Measurements from ENCODE around the gene NFIA. TPM values are rescaled to one million over a fixed set of nuclear protein-coding genes. Genes with fewer than 3 reads are reported as not detected.

Gene NFIA
- total and polyA plus RNA-seq, 10 of the 15 experiments (the other 5 are each of a cell fraction or from before 2014, with no cell fraction given) = 0.10 to 0.16 TPM; not detected in 8

DNA sequence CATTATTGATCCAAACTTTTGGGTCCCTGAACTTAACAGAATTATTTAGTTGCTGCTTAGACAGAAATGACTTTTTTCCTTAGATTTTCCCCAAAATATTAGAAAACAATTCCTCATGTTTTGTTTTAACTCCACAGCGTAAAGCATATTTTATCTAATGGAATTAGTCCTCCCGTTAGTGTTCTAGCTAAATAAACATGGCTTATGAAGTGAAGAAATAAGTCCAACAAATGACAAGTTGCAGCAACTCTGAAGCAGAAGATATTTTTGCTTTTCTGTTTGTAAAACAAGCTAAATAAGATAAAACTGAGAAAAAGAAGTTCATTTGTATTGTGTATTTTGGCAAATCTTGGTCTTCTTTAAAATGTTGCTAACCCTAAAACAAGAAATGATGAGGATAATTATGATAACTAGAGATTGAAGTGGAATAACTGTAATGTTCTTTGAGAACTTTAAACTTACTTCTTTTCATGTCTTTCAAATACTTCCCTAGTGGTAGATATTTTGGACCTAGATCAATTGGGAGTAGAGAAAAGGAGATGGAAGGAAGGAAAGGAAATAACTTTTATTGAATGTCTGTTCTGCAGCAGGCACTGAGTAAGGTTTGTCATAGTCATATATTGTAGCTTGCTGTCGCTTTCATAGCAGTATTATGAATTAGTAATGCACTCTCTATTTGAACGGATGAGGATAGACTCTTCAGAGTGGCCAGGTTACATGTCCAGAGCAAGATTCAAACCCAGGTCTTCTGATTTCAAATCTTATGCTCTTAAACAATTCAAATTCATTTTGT lies 12.5 kb downstream of the NFIA start:
- ChIA-PET POLR2A (no interaction called here), CTCF (no interaction called here), SMC1A (ENCODE audit: uncharacterized antibody, unreplicated experiment) (interaction anchor here (1.1 kb wide), 1 partner anchor 41 kb away, joined by 3 read pairs; no protein-coding TSS in a partner anchor), RAD21 (ENCODE audit: unreplicated experiment) (no interaction called here)
- Histone ChIP-seq H3K4me3 (no peak overlapping the region), H4K20me1 (ENCODE audit: control insufficient read depth, insufficient read depth) (no peaks in the 10 kb centered on the region), H3K79me2 (ENCODE audit: control insufficient read depth, insufficient read depth, low read length) (no peaks in the 10 kb centered on the region), H3K27ac (ENCODE audit: control insufficient read depth, insufficient read depth) (no peak overlapping the region), H3K9me3 (replicated peaks; ENCODE audit: control insufficient read depth, insufficient read depth, low read length) (no peaks in the 10 kb centered on the region), H3K4me1 (ENCODE audit: control insufficient read depth, insufficient read depth, low read length) (no peaks in the 10 kb centered on the region), H3K36me3 (ENCODE audit: control insufficient read depth in 2 of 2, insufficient read depth in 2 of 2, low read length in 1 of 2) (no peaks in the 10 kb centered on the region), H3K27me3 (replicated peaks in 1 of 2; ENCODE audit: control insufficient read depth in 2 of 2, insufficient read depth in 2 of 2, low read length in 1 of 2) (peaks cover 0 to 5% of the 10 kb centered on the region in 2 experiments; a peak in 1 of 4 replicates), H3K4me2 (ENCODE audit: control insufficient read depth, insufficient read depth) (no peak overlapping the region), H2AFZ (ENCODE audit: control insufficient read depth, low read depth, low read length) (no peak overlapping the region), H3K9ac (ENCODE audit: control insufficient read depth, insufficient read depth, low read length) (no peak overlapping the region)
- intact Hi-C loops (cut with micrococcal nuclease; ENCODE audit: unreplicated experiment) (no loop called here), in situ Hi-C loops (cut with MboI) (no loop called here)
- TF ChIP-seq ZNF207 (IDR thresholded peaks at IDR 0.05; ENCODE audit: borderline replicate concordance) (no peak), DPF2 (IDR thresholded peaks at IDR 0.05) (no peak), RBBP5 (conservative IDR thresholded peaks at IDR 0.05) (no peak), SMAD5 (IDR thresholded peaks at IDR 0.05; ENCODE audit: low read depth) (no peak), SIX5 (IDR thresholded peaks at IDR 0.05; ENCODE audit: low read depth, low read length, severe bottlenecking) (no peak), IKZF1 (conservative IDR thresholded peaks at IDR 0.05) (no peak)
- TF ChIP-seq, protein P1, sequence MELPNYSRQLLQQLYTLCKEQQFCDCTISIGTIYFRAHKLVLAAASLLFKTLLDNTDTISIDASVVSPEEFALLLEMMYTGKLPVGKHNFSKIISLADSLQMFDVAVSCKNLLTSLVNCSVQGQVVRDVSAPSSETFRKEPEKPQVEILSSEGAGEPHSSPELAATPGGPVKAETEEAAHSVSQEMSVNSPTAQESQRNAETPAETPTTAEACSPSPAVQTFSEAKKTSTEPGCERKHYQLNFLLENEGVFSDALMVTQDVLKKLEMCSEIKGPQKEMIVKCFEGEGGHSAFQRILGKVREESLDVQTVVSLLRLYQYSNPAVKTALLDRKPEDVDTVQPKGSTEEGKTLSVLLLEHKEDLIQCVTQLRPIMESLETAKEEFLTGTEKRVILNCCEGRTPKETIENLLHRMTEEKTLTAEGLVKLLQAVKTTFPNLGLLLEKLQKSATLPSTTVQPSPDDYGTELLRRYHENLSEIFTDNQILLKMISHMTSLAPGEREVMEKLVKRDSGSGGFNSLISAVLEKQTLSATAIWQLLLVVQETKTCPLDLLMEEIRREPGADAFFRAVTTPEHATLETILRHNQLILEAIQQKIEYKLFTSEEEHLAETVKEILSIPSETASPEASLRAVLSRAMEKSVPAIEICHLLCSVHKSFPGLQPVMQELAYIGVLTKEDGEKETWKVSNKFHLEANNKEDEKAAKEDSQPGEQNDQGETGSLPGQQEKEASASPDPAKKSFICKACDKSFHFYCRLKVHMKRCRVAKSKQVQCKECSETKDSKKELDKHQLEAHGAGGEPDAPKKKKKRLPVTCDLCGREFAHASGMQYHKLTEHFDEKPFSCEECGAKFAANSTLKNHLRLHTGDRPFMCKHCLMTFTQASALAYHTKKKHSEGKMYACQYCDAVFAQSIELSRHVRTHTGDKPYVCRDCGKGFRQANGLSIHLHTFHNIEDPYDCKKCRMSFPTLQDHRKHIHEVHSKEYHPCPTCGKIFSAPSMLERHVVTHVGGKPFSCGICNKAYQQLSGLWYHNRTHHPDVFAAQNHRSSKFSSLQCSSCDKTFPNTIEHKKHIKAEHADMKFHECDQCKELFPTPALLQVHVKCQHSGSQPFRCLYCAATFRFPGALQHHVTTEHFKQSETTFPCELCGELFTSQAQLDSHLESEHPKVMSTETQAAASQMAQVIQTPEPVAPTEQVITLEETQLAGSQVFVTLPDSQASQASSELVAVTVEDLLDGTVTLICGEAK (IDR thresholded peaks at IDR 0.05; ENCODE audit: borderline replicate concordance) = no peak
- TF ChIP-seq, protein P2, sequence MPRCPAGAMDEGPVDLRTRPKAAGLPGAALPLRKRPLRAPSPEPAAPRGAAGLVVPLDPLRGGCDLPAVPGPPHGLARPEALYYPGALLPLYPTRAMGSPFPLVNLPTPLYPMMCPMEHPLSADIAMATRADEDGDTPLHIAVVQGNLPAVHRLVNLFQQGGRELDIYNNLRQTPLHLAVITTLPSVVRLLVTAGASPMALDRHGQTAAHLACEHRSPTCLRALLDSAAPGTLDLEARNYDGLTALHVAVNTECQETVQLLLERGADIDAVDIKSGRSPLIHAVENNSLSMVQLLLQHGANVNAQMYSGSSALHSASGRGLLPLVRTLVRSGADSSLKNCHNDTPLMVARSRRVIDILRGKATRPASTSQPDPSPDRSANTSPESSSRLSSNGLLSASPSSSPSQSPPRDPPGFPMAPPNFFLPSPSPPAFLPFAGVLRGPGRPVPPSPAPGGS (IDR thresholded peaks at IDR 0.05; ENCODE audit: borderline replicate concordance, insufficient read depth, low read depth, low read length, poor library complexity, severe bottlenecking) = no peak
- no TSS peak for BruUV-seq (replicated peaks)
- FAIRE-seq (no peak), ATAC-seq (no peak), DNase-seq (ENCODE audit: low read depth, low spot score) (no peak)
- 11% methylated on average over 4 of the region's 4 CpGs for WGBS (ENCODE audit: insufficient coverage, insufficient replicate concordance, low lambda C conversion rate, missing lambda C conversion rate)

Data from GM12878 (cell line).